Measurements from ENCODE around the gene CFD.

- no peak for TF ChIP-seq POLR2A (IDR thresholded peaks at IDR 0.05)
- TF ChIP-seq, protein P1, sequence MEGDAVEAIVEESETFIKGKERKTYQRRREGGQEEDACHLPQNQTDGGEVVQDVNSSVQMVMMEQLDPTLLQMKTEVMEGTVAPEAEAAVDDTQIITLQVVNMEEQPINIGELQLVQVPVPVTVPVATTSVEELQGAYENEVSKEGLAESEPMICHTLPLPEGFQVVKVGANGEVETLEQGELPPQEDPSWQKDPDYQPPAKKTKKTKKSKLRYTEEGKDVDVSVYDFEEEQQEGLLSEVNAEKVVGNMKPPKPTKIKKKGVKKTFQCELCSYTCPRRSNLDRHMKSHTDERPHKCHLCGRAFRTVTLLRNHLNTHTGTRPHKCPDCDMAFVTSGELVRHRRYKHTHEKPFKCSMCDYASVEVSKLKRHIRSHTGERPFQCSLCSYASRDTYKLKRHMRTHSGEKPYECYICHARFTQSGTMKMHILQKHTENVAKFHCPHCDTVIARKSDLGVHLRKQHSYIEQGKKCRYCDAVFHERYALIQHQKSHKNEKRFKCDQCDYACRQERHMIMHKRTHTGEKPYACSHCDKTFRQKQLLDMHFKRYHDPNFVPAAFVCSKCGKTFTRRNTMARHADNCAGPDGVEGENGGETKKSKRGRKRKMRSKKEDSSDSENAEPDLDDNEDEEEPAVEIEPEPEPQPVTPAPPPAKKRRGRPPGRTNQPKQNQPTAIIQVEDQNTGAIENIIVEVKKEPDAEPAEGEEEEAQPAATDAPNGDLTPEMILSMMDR (IDR thresholded peaks at IDR 0.05): peak in 3 of 6 experiments; percentile 35 to 48 (median 45)
Measured at GRCh38 chr19:883661-884211, 24.3 kb downstream of the CFD start.
